Mesenchymal stem cell (in vitro differentiated cells and primary cell): ENCODE data around the gene ELMO1.

ENCODE experiments used
- DNase-seq: peaks from one replicate; pipeline ENCODE4 v3.0.0-alpha.2; 2013
- H2AFZ ChIP-seq: one replicate; pipeline ENCODE4 v1.6.1; 2013; ENCODE audit warnings: low read depth, mild to moderate bottlenecking, control low read depth, inconsistent platforms, low read length, moderate library complexity
- H2AK5ac ChIP-seq: 2 replicates; pipeline ENCODE4 v1.6.1; 2013; ENCODE audit warnings: low read length, moderate library complexity, mild to moderate bottlenecking, inconsistent platforms; ENCODE audit not compliant: severe bottlenecking
- H2BK120ac ChIP-seq: one replicate; pipeline ENCODE4 v1.6.1; 2013; ENCODE audit warnings: low read depth, mild to moderate bottlenecking, inconsistent platforms, low read length, moderate library complexity
- H2BK12ac ChIP-seq, 2 experiments: one replicate each; pipeline ENCODE4 v1.6.1; 2013; ENCODE audit warnings: inconsistent platforms in 2 of 2, low read length in 2 of 2, mild to moderate bottlenecking in 2 of 2, moderate library complexity in 2 of 2, control low read depth in 1 of 2
- H2BK15ac ChIP-seq: one replicate; pipeline ENCODE4 v1.6.1; 2013; ENCODE audit warnings: mild to moderate bottlenecking, low read depth, inconsistent platforms; ENCODE audit not compliant: poor library complexity, severe bottlenecking
- H2BK5ac ChIP-seq: 2 replicates; pipeline ENCODE4 v1.6.1; 2013; ENCODE audit warnings: low read depth, mild to moderate bottlenecking, low read length, control low read depth, inconsistent platforms; ENCODE audit not compliant: poor library complexity, severe bottlenecking
- H3K14ac ChIP-seq, 2 experiments: one replicate each; pipeline ENCODE4 v1.6.1; 2013; ENCODE audit warnings: inconsistent platforms in 2 of 2, low read length in 2 of 2, control low read depth in 1 of 2, mild to moderate bottlenecking in 1 of 2, moderate library complexity in 1 of 2
- H3K18ac ChIP-seq, 2 experiments: one replicate each; pipeline ENCODE4 v1.6.1; 2013; ENCODE audit warnings: inconsistent platforms in 2 of 2, low read length in 2 of 2, control low read depth in 1 of 2, low read depth in 1 of 2, mild to moderate bottlenecking in 1 of 2
- H3K23ac ChIP-seq, 2 experiments: one replicate each; pipeline ENCODE4 v1.6.1; 2013; ENCODE audit warnings: inconsistent platforms in 2 of 2, low read length in 2 of 2, mild to moderate bottlenecking in 2 of 2, moderate library complexity in 2 of 2, control low read depth in 1 of 2
- H3K27ac ChIP-seq: 2 replicates; pipeline ENCODE4 v1.5.1; 2013; ENCODE audit warnings: mild to moderate bottlenecking, moderate library complexity, low read length, control low read depth, inconsistent platforms; ENCODE audit not compliant: poor library complexity, severe bottlenecking
- H3K27me3 ChIP-seq, 2 experiments: 2 replicates each; pipeline versions ENCODE4 v1.6.1 to v1.7.0; 2013; ENCODE audit warnings: low read length in 2 of 2, mild to moderate bottlenecking in 2 of 2, moderate library complexity in 2 of 2, control low read depth in 1 of 2, inconsistent platforms in 1 of 2; ENCODE audit not compliant: control insufficient read depth in 1 of 2, insufficient read depth in 1 of 2
- H3K36me3 ChIP-seq, 2 experiments: 2 replicates each; pipeline versions ENCODE4 v1.6.1 to v1.7.0; 2013; ENCODE audit warnings: low read length in 2 of 2, control low read depth in 1 of 2, inconsistent platforms in 1 of 2, low read depth in 1 of 2, mild to moderate bottlenecking in 1 of 2; ENCODE audit not compliant: insufficient read depth in 2 of 2, control insufficient read depth in 1 of 2
- H3K4ac ChIP-seq, 2 experiments: one replicate each; pipeline ENCODE4 v1.6.1; 2013; ENCODE audit warnings: inconsistent platforms in 2 of 2, low read length in 2 of 2, mild to moderate bottlenecking in 2 of 2, moderate library complexity in 2 of 2, control low read depth in 1 of 2, low read depth in 1 of 2
- H3K4me1 ChIP-seq: 2 replicates; pipeline ENCODE4 v1.6.1; 2013; ENCODE audit warnings: low read depth, low read length, control low read depth; ENCODE audit not compliant: control insufficient read depth, insufficient read depth
- H3K4me2 ChIP-seq: 2 replicates; pipeline ENCODE4 v1.6.1; 2013; ENCODE audit warnings: low read length, mild to moderate bottlenecking, inconsistent platforms; ENCODE audit not compliant: poor library complexity, severe bottlenecking
- H3K4me3 ChIP-seq, 2 experiments: 2 replicates each; pipeline versions ENCODE4 v1.5.1 to v1.7.0; 2013; ENCODE audit warnings: low read length in 2 of 2, mild to moderate bottlenecking in 2 of 2, control low read depth in 1 of 2, low read depth in 1 of 2; ENCODE audit not compliant: insufficient read depth in 1 of 2
- H3K79me1 ChIP-seq: replicated peaks from 2 replicates; pipeline ENCODE4 v1.6.1; 2013; ENCODE audit warnings: mild to moderate bottlenecking, control low read depth, low read length, inconsistent platforms; ENCODE audit not compliant: poor library complexity, severe bottlenecking
- H3K9ac ChIP-seq: 2 replicates; pipeline ENCODE4 v1.7.0; 2013; ENCODE audit warnings: mild to moderate bottlenecking, low read length, moderate library complexity
- H3K9me3 ChIP-seq: 2 replicates; pipeline ENCODE4 v1.7.0; 2013; ENCODE audit warnings: mild to moderate bottlenecking, low read length; ENCODE audit not compliant: control insufficient read depth
- H4K8ac ChIP-seq: one replicate; pipeline ENCODE4 v1.6.1; 2013; ENCODE audit warnings: inconsistent platforms, mild to moderate bottlenecking, low read length, moderate library complexity
- H4K91ac ChIP-seq: one replicate; pipeline ENCODE4 v1.6.1; 2013; ENCODE audit warnings: mild to moderate bottlenecking, low read length, inconsistent platforms
- WGBS: methylation state at CpG from one replicate; pipeline ENCODE4 v1.1.7; 2013; ENCODE audit warnings: mixed read lengths; 5-methylcytosine and 5-hydroxymethylcytosine counted together

Gene ELMO1

GRCh38 chr7:37494926-37495325 lies 46.3 kb upstream of the ELMO1 start:
- WGBS: 0% methylated on average over 1 of the region's 2 CpGs
- H2AK5ac ChIP-seq: no peak overlapping the region
- H3K18ac ChIP-seq: no peak overlapping the region
- no peaks in the 10 kb centered on the region for H3K79me1 ChIP-seq
- no peak overlapping the region for H4K8ac ChIP-seq
- no peak overlapping the region for H3K27ac ChIP-seq
- H2AFZ ChIP-seq: no peak overlapping the region
- H3K23ac ChIP-seq: no peak overlapping the region
- H3K9ac ChIP-seq: no peak overlapping the region
- peaks cover 3% of the 10 kb centered on the region for H3K4me1 ChIP-seq
- no peak overlapping the region for H2BK5ac ChIP-seq
- H2BK15ac ChIP-seq: no peak overlapping the region
- H3K4ac ChIP-seq: no peak overlapping the region
- no peak overlapping the region for H3K4me2 ChIP-seq
- H2BK120ac ChIP-seq: no peak overlapping the region
- H3K14ac ChIP-seq: no peak overlapping the region
- no peaks in the 10 kb centered on the region for H3K36me3 ChIP-seq
- DNase-seq: peak; percentile 11
- H3K9me3 ChIP-seq: no peaks in the 10 kb centered on the region
- H2BK12ac ChIP-seq: no peak overlapping the region
- no peaks in the 10 kb centered on the region for H3K27me3 ChIP-seq
- H4K91ac ChIP-seq: no peak overlapping the region
- no peak overlapping the region for H3K4me3 ChIP-seq

GRCh38 chr7:37493810-37494209 lies 45.1 kb upstream of the ELMO1 start:
- Histone ChIP-seq H2AFZ (no peak overlapping the region), H2AK5ac (no peak overlapping the region), H3K79me1 (no peaks in the 10 kb centered on the region), H3K36me3 (no peaks in the 10 kb centered on the region), H4K8ac (no peak overlapping the region), H3K4me2 (no peak overlapping the region), H3K9ac (no peak overlapping the region), H2BK15ac (no peak overlapping the region), H3K18ac (no peak overlapping the region), H2BK5ac (no peak overlapping the region), H3K4ac (no peak overlapping the region), H3K27ac (no peak overlapping the region), H3K14ac (no peak overlapping the region), H2BK120ac (no peak overlapping the region), H3K27me3 (no peaks in the 10 kb centered on the region), H3K4me1 (peaks cover 3% of the 10 kb centered on the region), H3K4me3 (no peak overlapping the region), H3K9me3 (no peaks in the 10 kb centered on the region), H3K23ac (no peak overlapping the region), H4K91ac (no peak overlapping the region), H2BK12ac (no peak overlapping the region)
- WGBS: 87% methylated on average over 13 of the region's 13 CpGs
- DNase-seq: no peak

- H3K79me1 ChIP-seq: no peaks in the 10 kb centered on the region
- H3K4me1 ChIP-seq: peaks cover 3% of the 10 kb centered on the region
- H3K36me3 ChIP-seq: no peaks in the 10 kb centered on the region
- peaks cover 5% of the 10 kb centered on the region for H3K9me3 ChIP-seq
- no peak overlapping the region for H3K23ac ChIP-seq
- H2BK120ac ChIP-seq: no peak overlapping the region
- H3K4ac ChIP-seq: no peak overlapping the region
- no peak overlapping the region for H2BK15ac ChIP-seq
- H3K18ac ChIP-seq: no peak overlapping the region
- no peak overlapping the region for H3K14ac ChIP-seq
- no peak overlapping the region for H3K4me2 ChIP-seq
- no peak overlapping the region for H2AFZ ChIP-seq
- no peak overlapping the region for H4K8ac ChIP-seq
- no peak overlapping the region for H4K91ac ChIP-seq
- WGBS: 83% methylated on average over 2 of the region's 3 CpGs
- no peak overlapping the region for H2BK5ac ChIP-seq
- no peak overlapping the region for H3K27ac ChIP-seq
- no peak overlapping the region for H3K4me3 ChIP-seq
- no peaks in the 10 kb centered on the region for H3K27me3 ChIP-seq
- DNase-seq: no peak
- H3K9ac ChIP-seq: no peak overlapping the region
- H2AK5ac ChIP-seq: no peak overlapping the region
- H2BK12ac ChIP-seq: no peak overlapping the region
These were observed 44.5 kb upstream of the ELMO1 start for GRCh38 chr7:37493123-37493522.

GRCh38 chr7:37491919-37492694 lies 43.4 kb upstream of the ELMO1 start:
- no peak overlapping the region for H2BK12ac ChIP-seq
- H3K36me3 ChIP-seq: no peaks in the 10 kb centered on the region
- WGBS: 43% methylated on average over 35 of the region's 36 CpGs
- no peak overlapping the region for H3K9ac ChIP-seq
- no peaks in the 10 kb centered on the region for H3K79me1 ChIP-seq
- no peak overlapping the region for H3K23ac ChIP-seq
- no peak overlapping the region for H2AFZ ChIP-seq
- H3K9me3 ChIP-seq: peaks cover 9% of the 10 kb centered on the region
- no peak overlapping the region for H3K14ac ChIP-seq
- no peak overlapping the region for H3K4me2 ChIP-seq
- no peak overlapping the region for H4K91ac ChIP-seq
- H3K4ac ChIP-seq: no peak overlapping the region
- H2AK5ac ChIP-seq: no peak overlapping the region
- no peak overlapping the region for H3K4me3 ChIP-seq
- H2BK5ac ChIP-seq: no peak overlapping the region
- no peak overlapping the region for H2BK15ac ChIP-seq
- peak; percentile 26 for DNase-seq
- H3K18ac ChIP-seq: no peak overlapping the region
- no peak overlapping the region for H3K27ac ChIP-seq
- no peaks in the 10 kb centered on the region for H3K27me3 ChIP-seq
- peaks cover 3% of the 10 kb centered on the region for H3K4me1 ChIP-seq
- H2BK120ac ChIP-seq: no peak overlapping the region
- H4K8ac ChIP-seq: no peak overlapping the region
